Embryonic facial prominence (tissue), 1 donor: ENCODE data around the gene C2CD3.
A peak's percentile ranks its signal among the peaks of the same experiment; 100 is the strongest.

ENCODE experiments used
- DNase-seq: peaks from one replicate; pipeline ENCODE4 v3.0.0-alpha.2; 2016; ENCODE audit errors: extremely low spot score

C2CD3 gene, protein sequence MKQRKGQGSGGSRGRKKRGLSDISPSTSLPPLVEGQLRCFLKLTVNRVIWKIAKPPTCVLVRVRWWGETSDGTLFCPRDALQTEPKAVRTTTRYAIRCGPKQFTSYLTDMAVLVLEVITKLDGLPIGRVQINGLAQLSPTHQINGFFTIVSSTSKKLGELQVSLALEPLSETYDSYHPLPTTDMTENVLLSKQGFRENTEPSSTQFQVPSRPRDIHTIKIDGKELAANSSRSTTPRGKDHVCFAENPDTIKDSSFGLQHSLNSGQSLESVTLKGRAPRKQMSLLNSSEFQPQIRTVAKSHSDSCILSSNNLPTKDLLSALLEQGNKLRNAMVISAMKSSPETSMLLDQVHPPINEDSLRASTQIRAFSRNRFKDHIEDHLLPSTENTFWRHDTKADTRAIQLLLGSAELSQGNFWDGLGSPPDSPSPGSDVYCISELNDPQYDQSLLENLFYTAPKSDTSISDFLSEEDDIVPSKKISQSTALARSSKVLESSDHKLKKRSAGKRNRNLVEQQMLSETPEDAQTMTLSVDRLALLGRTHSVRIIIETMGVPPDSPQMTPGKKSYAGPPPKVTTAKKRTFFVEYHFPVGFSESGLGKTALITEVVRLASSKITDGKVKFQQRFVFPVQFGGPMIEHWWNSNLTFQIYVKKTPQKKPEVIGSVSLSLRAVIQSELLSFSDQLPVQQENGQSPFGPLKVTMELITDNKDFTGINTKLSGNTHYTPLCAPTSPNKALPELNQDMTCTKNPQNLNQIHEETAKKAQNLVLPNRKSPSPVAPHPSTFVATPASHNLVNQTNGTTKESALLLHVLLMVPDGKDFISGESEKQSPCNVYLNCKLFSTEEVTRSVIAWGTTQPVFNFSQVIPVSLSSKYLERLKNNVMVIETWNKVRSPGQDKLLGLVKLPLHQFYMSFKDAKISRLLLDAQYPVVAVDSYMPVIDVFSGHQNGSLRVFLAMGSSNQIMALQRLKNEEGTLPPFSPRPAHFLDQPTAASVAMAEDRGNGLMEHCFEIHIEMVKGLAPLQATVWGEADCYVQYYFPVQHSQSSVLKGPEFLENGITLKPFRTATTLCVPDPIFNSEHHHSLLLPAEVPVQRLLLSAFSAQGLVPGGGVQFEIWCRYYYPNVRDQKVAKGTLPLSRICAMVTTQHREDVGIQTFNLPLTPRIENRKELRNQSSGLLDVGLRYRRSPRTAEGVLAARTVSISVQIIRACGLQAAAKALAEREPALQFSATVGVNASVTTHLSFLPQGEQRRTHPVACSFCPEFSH (N-terminal part only)

DNA sequence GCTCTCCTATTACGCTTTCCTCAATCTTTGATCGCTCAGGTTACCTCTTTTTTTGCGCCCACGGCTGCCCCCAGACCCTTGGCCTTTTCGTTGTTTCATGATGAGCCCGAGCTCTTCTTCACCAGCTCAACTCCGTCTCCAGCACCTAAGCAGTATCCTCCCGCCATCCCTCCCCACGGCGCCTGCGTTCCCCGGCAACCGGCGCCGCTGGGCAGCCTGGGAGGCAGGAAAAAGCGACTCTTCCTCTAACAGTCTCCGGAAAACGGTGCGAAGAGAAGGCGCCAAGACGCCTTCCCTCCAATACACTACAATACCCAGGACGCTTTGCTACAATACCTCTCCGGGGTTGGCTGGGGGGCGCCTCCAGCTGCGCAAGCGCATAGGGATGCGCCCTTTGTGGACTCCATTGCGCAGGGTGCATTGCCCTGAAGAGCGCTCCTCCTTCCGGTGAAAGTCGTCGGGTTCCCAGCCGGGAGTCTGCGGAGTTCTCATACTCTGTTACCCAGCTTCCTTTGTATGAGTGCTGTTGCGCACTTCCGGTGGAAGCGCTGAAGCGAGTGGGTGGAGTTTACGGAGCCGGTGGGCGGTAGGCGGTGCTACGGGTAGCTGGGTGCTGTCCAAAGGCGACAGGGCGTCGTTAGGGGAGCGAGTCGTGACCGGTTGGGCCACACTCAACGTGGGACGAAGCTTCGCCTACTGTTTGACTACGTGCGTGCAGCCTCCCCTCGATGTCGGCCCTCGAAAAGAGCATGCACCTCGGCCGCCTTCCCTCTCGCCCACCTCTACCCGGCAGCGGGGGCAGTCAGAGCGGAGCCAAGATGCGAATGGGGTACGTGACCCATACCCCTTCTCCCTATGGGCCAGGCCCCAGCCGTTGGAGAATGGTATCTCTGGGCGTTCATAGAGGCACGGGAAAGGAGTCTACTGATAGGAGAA lies at the start of gene C2CD3, which contains the start of gene PPME1:
Gene C2CD3 (minus strand): TSS at position 309 of the 936 bp plus-strand sequence. CDS start 210 bp downstream, at position 99.
Gene PPME1 (plus strand): TSS at position 596 of the 936 bp plus-strand sequence. CDS start 133 bp downstream, at position 729.
- DNase-seq = peak; percentile 99

DNA sequence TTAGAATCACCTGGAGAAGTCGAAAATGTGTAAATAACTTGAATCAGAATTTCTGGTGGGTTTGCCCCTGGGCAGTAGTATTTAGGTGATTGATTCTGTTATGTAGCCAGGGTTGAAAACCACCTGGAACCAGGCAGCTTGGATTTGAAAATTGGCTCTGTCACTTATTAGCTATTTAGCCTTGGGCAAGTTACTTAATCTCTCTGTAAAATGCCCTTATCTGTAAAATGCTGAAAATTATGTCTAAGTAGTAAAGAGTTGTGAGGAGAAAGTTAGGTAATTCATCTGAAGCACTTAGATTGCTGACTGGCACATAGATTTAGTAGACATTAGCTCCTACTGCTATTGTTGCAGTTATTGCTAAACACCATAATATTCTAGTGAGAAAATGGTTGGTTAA lies 49.6 kb upstream of the C2CD3 start:
- no peak for DNase-seq

DNA sequence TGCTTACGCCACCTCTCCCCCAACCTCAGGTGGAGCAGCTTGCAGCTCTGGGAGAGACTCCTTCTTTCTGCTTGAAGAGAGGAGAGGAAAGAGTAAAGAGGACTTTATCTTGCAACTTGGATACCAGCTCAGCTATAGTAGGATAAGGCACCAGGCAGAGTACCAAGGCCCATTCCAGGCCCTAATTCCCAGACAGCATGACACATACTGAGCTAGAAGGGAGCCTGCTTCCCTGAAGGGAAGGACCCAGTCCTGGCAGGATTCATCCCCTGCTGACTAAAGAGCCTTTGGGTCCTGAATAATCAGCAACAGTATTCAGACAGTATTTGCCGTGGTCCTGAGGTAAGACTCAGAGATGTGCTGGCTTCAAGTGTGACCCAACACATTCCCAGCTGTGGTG lies 41.7 kb upstream of the C2CD3 start:
- DNase-seq = no peak

DNA sequence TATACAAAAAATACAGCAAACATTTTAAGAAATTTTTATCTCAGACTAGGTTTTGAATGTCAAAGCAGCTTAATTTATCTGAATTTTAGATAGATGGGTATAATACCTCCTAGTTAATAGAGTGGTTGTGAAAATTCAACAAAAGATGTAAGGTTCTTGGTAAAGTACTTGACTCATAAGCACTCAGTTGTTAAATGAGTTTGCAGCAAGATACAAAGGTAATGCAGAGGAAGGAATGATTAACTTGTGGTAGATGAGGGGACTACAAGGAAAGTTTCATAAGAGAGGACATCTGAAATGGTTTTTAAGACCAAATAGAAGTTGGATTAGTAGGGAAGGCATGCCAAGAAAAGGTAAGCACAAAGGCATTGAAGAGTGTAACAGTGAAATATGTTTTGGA lies 37.7 kb upstream of the C2CD3 start:
- DNase-seq = no peak

DNA sequence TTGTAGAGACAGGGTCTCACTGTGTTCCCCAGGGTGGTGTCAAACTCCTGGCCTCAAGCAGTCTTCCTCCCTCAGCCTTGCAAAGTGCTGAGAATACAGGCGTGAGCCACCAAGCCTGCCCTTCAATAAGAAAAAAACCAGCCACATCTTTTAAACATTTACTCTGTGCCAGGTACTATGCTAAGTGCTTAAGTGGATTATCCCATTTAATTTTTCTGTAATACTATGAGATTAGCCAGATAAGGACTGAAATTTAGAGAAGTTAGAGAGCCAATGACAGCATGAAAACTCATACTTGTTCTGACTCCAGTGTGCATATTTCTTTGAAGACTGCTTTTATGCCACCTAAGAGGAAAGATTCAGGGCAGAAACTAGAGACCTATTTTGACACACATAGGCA lies 35.9 kb upstream of the C2CD3 start:
- DNase-seq = no peak

DNA sequence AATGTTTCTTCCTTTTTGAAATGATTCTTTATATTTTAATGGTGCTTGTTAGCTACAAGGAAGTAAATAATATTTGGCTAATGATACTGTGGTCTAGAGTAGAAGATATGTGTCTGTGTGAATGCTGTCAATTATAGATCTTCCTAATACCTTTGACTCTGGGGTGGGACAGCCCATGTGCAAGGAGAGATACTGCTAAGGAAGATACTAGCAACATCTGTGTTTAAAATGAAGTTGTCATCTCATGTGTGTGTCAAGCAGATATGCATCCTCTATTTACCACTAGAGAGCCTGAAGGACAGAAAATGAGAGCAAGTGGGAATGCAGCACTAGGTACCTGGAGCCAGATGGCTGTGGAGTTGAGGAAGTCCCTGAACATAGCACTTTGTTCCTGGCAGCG lies 34.4 kb upstream of the C2CD3 start:
- no peak for DNase-seq

DNA sequence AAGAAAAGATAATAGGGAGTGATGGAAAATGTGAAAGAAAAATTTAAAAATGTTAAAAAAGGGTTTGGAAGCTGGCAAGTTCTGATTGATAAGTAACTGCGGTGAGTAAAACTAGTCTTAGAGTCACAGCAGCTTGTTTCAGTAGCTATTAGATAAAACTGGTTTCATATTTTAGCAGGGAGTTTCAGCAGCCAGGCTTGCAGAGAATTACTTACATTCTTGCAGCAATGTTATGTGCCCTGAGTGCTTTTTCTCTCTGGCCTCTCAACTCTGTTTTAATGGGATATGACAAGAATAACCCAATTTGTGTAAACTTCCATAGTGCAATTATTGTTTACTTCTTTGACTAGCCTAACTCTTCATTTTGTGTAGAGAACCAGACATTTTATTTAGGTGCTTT lies 33.9 kb upstream of the C2CD3 start:
- no peak for DNase-seq

DNA sequence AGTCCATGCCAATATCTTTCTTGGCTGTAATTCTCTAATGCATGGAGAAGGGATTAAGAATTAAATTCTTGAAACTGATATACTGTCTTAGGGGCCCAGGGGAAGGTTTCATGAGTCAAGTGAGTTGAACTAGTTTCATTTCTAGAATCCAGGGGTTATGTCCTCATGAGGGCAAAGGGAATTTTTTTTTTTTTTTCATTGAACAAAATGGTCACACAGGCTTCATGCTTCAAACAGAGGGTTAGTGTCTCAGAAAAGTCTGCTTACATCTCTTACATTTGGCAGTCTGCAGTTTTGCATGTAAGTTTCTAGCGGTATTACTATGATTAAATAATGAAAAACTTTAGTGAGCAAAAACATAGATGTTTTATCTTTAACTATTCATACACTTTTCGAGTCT lies 33.2 kb upstream of the C2CD3 start:
- DNase-seq = no peak

DNA sequence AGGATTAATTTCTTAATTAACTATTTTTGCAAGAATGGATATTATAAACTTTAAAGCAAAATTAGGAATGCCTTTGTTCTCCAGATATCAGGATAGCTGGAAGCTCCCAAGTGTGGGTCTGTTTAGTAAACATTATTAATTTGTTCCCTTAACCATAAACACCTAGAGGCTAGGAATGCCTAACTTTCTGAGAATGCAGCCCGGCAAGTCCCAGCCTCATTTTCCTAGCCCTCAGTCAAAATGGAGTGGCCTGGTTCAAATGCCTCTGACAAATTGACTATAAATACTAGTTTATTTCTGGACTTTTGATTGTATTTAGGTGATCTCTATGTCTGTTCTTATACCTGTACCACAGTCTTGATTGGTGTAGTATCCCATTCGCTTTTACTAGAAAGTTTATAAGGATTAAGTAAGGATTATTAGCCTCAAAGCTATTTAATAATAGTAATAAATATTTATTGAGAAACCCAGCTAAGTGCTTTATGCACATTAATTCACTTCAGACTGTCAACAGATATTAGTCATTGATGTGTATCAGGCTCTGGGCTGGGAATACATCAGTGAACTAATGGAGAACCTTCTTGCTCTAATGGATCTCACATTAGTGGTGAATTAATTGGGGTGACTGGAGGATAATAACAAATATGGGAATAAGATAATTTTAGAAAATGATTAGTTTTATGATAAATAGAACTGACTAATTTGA lies 26.1 kb upstream of the C2CD3 start:
- no peak for DNase-seq

DNA sequence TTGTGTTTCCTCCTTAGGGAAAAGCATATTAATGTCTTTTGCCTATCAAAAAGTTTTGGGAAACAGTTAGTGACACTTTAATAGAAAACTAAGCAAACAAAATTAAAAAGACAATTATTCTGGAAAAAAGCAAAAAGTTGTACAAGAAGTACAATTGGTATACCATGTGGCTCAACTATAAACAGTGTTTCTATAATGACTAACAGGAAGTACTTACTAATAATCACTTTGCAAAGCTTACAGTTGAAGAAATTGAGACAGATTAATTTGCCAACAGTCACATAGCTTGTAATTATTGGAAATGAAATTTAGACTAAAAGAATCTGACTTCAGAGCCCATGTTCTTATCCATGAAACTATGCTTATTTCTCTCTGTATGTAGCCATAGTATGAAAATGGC lies 25.0 kb upstream of the C2CD3 start:
- no peak for DNase-seq

DNA sequence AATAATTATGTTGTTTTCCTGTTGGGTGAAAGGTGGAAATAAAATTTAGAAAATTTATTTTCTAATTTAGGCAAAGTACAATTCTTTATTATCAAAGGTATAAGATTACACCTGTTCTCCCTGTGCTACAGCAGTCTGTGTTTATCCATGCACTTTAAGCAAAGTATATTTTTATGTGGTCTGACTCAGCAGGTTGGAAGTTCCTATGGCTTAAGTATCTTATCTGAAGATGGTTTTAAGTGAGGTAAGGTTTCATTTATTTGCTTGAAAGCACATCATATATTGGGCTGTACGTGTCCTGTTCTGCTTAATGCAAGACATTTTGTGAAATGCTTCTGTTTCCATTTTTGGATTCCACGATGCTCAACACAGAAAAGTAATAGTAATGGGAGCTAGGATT lies 14.9 kb upstream of the C2CD3 start:
- no peak for DNase-seq

DNA sequence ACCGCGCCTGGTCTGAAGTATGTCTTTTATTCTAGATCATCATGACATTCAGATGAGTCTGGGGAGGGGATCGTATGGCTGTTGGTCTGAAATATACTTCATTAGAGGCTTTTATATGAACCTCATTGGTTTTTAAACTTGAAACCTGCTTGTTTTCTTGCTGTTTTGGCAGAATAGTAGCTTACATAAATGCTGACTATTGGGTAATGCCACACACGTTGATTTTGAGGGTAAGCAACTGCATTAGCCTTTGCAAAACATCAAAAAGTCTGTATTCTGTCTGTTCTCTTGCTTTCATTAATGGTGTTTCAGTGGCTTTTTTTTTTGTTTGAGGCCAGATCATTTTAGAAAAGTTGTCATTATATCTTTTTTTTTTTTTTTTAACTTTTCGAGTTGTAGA lies 14.5 kb upstream of the C2CD3 start:
- DNase-seq = no peak

DNA sequence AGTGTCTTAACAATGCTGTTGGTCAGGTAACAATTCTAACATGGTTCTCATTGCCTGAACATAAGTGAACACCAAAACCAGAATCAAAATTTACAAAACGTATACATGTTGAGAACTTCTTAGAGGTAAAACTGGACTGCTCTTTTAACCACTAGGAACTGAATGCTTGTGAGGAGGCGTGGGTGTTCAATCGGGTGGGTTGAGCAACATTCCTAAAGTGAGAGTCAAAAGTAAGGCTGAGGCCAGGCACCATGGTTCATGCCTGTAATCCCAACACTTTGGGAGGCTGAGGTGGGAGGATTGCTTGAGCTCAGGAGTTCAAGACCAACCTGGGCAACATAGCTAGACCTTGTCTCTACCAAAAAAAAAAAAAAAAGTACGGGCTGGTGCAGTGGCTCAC lies 11.8 kb upstream of the C2CD3 start:
- DNase-seq = no peak

DNA sequence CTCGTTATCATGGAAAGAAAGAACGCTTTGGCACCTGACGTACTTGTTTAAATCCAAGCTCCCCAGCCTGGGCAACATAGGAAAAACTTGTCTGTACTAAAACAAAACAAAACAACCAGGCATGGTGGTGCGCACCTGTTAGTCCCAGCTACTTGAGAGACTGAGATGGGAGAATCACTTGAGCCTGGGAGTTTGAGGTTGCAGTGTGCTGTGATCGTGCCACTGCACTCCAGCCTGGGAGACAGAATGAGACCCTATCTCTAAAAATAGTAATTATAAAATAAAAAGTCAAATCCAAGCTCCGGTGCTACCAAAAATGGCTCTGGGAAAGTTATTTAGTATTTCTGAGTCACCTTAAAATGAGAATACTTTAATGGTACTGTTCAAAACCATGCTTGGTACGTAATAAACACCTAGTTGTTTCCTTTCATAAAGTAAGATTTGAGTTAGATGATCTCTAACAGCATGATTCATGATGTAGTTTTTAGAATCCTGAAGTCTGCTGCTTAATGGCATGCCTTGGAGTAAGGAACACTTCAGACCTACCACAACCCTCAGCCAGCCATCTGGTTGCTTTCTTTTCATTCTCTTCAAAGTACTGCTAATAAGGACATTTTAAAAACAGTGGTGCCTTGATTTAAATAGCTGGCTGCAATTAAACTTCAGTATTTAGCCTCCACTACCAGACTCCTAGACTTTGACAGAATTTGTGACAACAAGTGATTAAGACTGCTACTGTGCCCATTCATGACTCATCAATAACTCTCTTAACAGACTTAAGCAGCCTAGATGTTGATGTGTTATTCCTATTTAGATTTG lies 8.6 kb upstream of the C2CD3 start:
- no peak for DNase-seq

DNA sequence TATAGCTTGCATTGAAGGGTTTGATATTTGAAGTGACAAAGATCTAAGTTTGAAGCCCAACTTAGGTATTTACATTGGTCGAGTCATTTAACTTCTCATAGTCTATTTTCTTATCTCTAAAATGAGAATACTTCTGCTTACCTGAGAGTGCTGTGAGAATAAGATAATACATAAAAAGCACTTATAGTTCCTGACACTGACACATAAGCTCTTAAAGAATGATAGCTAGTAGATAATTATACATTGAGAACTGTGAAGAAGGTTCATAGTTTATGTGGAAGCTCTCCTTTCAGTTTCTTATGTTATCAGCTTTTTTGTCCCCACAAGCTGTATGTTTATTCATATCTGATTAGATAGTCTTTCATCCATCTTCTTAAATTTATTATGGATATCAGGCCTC lies 5.1 kb upstream of the C2CD3 start:
- DNase-seq = no peak

DNA sequence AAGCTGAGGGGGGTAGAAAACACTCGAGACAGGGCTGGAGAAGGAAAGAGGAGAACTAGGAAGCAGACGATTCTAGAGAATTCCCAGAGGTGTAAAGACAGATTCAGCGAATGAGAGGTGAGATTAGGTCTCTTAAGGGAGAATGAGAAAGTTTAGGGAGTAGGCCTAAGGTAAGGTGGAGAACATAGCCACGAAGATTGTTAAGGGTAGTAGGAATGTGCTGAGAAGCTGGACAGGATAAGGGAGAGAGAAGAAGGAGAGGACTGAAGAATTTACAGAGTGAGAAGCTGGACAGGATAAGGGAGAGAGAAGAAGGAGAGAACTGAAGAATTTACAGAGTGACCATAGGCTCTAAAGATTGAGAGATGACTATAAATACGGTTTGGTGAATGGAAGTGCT lies 1.2 kb upstream of the C2CD3 start:
- DNase-seq = no peak

DNA sequence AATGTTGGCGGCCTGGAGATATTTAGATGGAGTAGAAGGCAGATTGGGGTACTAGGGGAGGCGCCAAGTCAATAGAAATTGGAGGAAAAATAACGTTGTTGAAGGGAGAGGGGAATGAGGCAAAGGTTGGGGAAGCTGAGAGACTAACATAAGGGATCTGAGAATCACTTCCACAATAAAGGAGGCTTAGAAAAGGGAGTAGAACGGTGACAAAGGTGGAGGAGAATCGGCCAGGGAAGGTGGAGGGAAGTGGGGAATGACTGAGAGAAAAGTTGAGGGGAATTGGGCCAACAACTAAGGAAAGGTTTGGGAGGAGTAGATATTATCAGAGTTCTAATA lies 797 bp upstream of the C2CD3 start:
- DNase-seq = no peak

DNA sequence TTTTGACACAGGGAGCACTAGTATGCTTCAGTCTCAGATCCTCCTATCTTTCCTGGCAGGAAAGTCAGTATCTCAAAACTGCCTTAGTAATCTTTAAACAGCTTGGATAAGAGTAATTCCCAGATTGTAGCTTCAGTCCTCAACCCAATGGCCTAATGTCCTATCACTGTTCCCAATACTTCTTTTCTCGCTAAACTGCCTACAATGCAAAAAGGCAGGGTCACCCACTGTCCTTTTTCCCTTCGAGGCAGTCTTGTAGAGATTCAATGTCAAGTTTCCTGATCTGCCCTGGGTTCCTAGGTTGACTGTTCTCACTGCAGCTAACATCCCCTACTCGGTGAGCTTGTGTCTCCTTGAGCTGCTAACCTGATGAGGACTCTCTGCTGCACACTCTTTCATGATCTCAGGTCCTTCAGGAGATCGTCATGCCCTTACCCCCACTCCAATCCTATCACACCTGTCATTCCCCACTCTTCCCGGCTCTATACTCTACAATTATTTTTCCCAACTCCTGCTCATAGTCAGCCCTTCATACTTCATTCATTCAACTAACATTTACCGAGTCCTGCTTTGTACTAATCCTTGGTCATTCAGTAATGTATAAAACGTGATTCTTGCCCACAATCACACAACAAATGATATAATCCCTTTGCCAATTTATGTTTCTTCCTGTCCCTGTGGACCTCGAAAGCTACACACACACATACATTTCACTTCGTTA lies 904 bp downstream of the C2CD3 start:
- no peak for DNase-seq

DNA sequence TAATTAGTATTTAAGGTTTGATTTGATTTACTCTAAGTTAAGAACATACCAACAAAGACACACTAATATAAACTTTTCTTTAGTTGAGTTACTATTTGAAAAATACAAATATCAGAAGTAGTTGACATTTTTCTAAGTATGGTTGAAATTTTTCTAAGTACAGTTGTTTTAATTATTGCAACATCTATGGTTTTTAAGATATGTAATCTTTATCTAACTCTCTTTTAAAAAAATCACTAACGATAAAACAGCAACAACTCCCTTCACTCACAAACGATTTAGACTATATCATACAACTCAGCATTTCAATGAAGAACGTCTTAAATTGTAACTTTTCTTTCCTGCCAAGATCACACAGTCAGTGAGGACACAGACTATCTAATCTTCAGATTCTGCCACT lies 2.0 kb downstream of the C2CD3 start:
- DNase-seq = no peak
